ENCODE data around the gene GPN1.
"Not testable (repeated sequence)": the region's sequence is repeated elsewhere in the genome, so short reads cannot be mapped to it uniquely, and the experiment has no call there.

- TF ChIP-seq CTCF (conservative IDR thresholded peaks at IDR 0.05; ENCODE audit: low read depth in 2 of 2); POLR2AphosphoS5 (IDR thresholded peaks at IDR 0.05; ENCODE audit: low read depth); EZH2 (IDR thresholded peaks at IDR 0.05; ENCODE audit: low read depth, unreplicated experiment); EZH2phosphoT487 (IDR thresholded peaks at IDR 0.05; ENCODE audit: unreplicated experiment); ZNF114 (CRISPR knock-in tag; IDR thresholded peaks at IDR 0.05); REST (IDR thresholded peaks at IDR 0.05; ENCODE audit: unreplicated experiment); CREB1 (CRISPR knock-in tag; IDR thresholded peaks at IDR 0.05; ENCODE audit: low read depth); ZNF331 (CRISPR knock-in tag; IDR thresholded peaks at IDR 0.05; ENCODE audit: low read depth); JUNB (IDR thresholded peaks at IDR 0.05; ENCODE audit: unreplicated experiment); NANOG (IDR thresholded peaks at IDR 0.05; ENCODE audit: borderline replicate concordance); ETS1 (IDR thresholded peaks at IDR 0.05); STAT1 (IDR thresholded peaks at IDR 0.05; ENCODE audit: unreplicated experiment); ZNF462 (CRISPR knock-in tag; IDR thresholded peaks at IDR 0.05): not testable (repeated sequence)
These were observed 1.4 kb downstream of the GPN1 start for GRCh38 chr2:27630257-27630656.

Data from GM23338 (cell line).